Left lung (tissue), 10 donors: ENCODE data around the gene L3MBTL3. TPM values are rescaled to one million over a fixed set of nuclear protein-coding genes. Genes with fewer than 3 reads are reported as not detected.

Experiments
- ATAC-seq: fragments of 200-7000 bp; cut with Tn5 transposase; one replicate; pipeline ENCODE4 v1.9.1; 2020; ENCODE audit warnings: moderate library complexity
- DNase-seq, 4 donors: peaks; one replicate each; pipeline ENCODE4 v3.0.0-alpha.2; 2013 to 2020
- H3K27ac ChIP-seq, 2 donors: fragments of 200-600 bp; sonication (generic) in 1 of 2; one replicate each; pipeline versions ENCODE4 v1.5.0 to v1.8.0; 2020 to 2021
- H3K27me3 ChIP-seq, 2 donors: fragments of 200-600 bp; sonication (generic) in 1 of 2; one replicate each; pipeline versions ENCODE4 v1.5.0 to v1.8.0; 2020 to 2021
- H3K36me3 ChIP-seq, 2 donors: fragments of 200-600 bp; sonication (generic) in 1 of 2; one replicate each; pipeline versions ENCODE4 v1.5.0 to v1.8.0; 2020 to 2021
- H3K4me1 ChIP-seq, 2 donors: fragments of 200-600 bp; one replicate each; pipeline ENCODE4 v1.8.0; 2021
- H3K4me3 ChIP-seq, 2 donors: fragments of 200-600 bp; sonication (generic) in 1 of 2; one replicate each; pipeline versions ENCODE4 v1.5.0 to v1.8.0; 2020 to 2021; ENCODE audit warnings: mild to moderate bottlenecking in 1 of 2
- H3K9me3 ChIP-seq, 2 donors: fragments of 200-600 bp; sonication (generic) in 1 of 2; one replicate each; pipeline versions ENCODE4 v1.5.0 to v1.8.0; 2020 to 2021
- CTCF ChIP-seq, 2 donors: fragments of 200-600 bp; sonication (generic) in 1 of 2; IDR thresholded peaks; one replicate each; pipeline versions ENCODE4 v1.5.0 to v1.8.0; 2021; ENCODE audit warnings: antibody characterized with exemption in 2 of 2
- intact Hi-C, 2 donors: fragments of 100-400 bp; cut with DNase I; formaldehyde crosslinking; loops; one replicate each; pipeline versions ENCODE4 v1.11.2 to v1.14.2; 2022
- polyA plus RNA-seq, 6 donors: library from polyadenylated mRNA; unstranded; fragments of 120-200 nt; gene quantifications; one replicate each; pipeline ENCODE4 v1.2.1, GENCODE V29; 2013; ENCODE audit not compliant: insufficient read length in 6 of 6
- total RNA-seq, 2 donors: library from RNA; stranded (reverse); fragmentation: NEBNext Ultra II Directional; extraction: Animal tissue kit (Norgen Biotek cat#: 25700); gene quantifications; one replicate each; pipeline ENCODE4 v1.2.1, GENCODE V29; 2021
- donor health status: DM: no; HTN: yes; CAD: no.
- donor health status: DM: no; HTN: no; CAD: no.

The L3MBTL3 gene
- total and polyA plus RNA-seq, 8 donors, result 5.7 to 28.5 (median 17.3) TPM

- intact Hi-C loops, result no loop called here
- H3K27ac ChIP-seq, result no peak overlapping the region
- H3K36me3 ChIP-seq, result no peaks in the 10 kb centered on the region
- TF ChIP-seq CTCF (IDR thresholded peaks at IDR 0.05), result no peak
- ATAC-seq, result no peak
- H3K9me3 ChIP-seq, result no peaks in the 10 kb centered on the region
- no peak for DNase-seq
- no peak overlapping the region for H3K4me3 ChIP-seq
- no peaks in the 10 kb centered on the region for H3K4me1 ChIP-seq
- no peaks in the 10 kb centered on the region for H3K27me3 ChIP-seq
Observed at GRCh38 chr6:129996387-129996786, 22.0 kb upstream of the L3MBTL3 start.

GRCh38 chr6:130000526-130001421 is 17.6 kb upstream of the L3MBTL3 start:
- TF ChIP-seq CTCF (IDR thresholded peaks at IDR 0.05), result no peak
- ATAC-seq (no peak), DNase-seq (no peak)
- Histone ChIP-seq H3K27ac (no peak overlapping the region), H3K36me3 (no peaks in the 10 kb centered on the region), H3K4me1 (no peaks in the 10 kb centered on the region), H3K27me3 (no peaks in the 10 kb centered on the region), H3K9me3 (no peaks in the 10 kb centered on the region), H3K4me3 (no peak overlapping the region)
- intact Hi-C loops, result no loop called here

GRCh38 chr6:130008236-130008873 is 10.0 kb upstream of the L3MBTL3 start:
- H3K36me3 ChIP-seq, result no peaks in the 10 kb centered on the region
- DNase-seq, result no peak
- H3K27ac ChIP-seq, result no peak overlapping the region
- H3K9me3 ChIP-seq, result no peaks in the 10 kb centered on the region
- H3K27me3 ChIP-seq, result no peaks in the 10 kb centered on the region
- no peak overlapping the region for H3K4me3 ChIP-seq
- H3K4me1 ChIP-seq, result no peaks in the 10 kb centered on the region
- TF ChIP-seq CTCF (IDR thresholded peaks at IDR 0.05), result no peak
- intact Hi-C loops, result no loop called here
- no peak for ATAC-seq

GRCh38 chr6:130009146-130009545 is 9.2 kb upstream of the L3MBTL3 start:
- H3K27ac ChIP-seq, result no peak overlapping the region
- no peaks in the 10 kb centered on the region for H3K4me1 ChIP-seq
- TF ChIP-seq CTCF (IDR thresholded peaks at IDR 0.05), result no peak
- H3K36me3 ChIP-seq, result no peaks in the 10 kb centered on the region
- H3K4me3 ChIP-seq, result no peak overlapping the region
- DNase-seq, result no peak
- H3K27me3 ChIP-seq, result no peaks in the 10 kb centered on the region
- intact Hi-C loops, result no loop called here
- no peaks in the 10 kb centered on the region for H3K9me3 ChIP-seq
- ATAC-seq, result no peak

GRCh38 chr6:130010387-130010786 is 8.0 kb upstream of the L3MBTL3 start:
- no peak for ATAC-seq
- TF ChIP-seq CTCF (IDR thresholded peaks at IDR 0.05), result no peak
- Histone ChIP-seq H3K27me3 (no peaks in the 10 kb centered on the region), H3K4me3 (no peak overlapping the region), H3K27ac (no peak overlapping the region), H3K4me1 (no peaks in the 10 kb centered on the region), H3K9me3 (no peaks in the 10 kb centered on the region), H3K36me3 (no peaks in the 10 kb centered on the region)
- intact Hi-C loops, result no loop called here
- no peak for DNase-seq
